H9 (cell line): ENCODE data around the gene CRACR2A. TPM values are rescaled to one million over a fixed set of nuclear protein-coding genes. Genes with fewer than 3 reads are reported as not detected.

Experiments used
- DNase-seq: peaks from one replicate; pipeline ENCODE4 v3.0.0-alpha.2; 2017
- H2AFZ ChIP-seq: one replicate; pipeline ENCODE4 v1.6.1; 2013; ENCODE audit warnings: mild to moderate bottlenecking, low read length, control low read depth, moderate library complexity
- H2AK5ac ChIP-seq: 2 replicates; pipeline ENCODE4 v1.6.1; 2013; ENCODE audit warnings: low read length, control low read depth, mixed read lengths; ENCODE audit not compliant: insufficient read length
- H2BK120ac ChIP-seq: one replicate; pipeline ENCODE4 v1.6.1; 2013; ENCODE audit warnings: low read depth, mild to moderate bottlenecking, low read length, control low read depth, inconsistent platforms; ENCODE audit not compliant: poor library complexity, severe bottlenecking
- H2BK12ac ChIP-seq: 2 replicates; pipeline ENCODE4 v1.6.1; 2013; ENCODE audit warnings: low read length, control low read depth, mixed read lengths, low read depth; ENCODE audit not compliant: insufficient read length
- H2BK15ac ChIP-seq: 2 replicates; pipeline ENCODE4 v1.6.1; 2013; ENCODE audit warnings: low read depth, low read length, control low read depth
- H2BK20ac ChIP-seq: one replicate; pipeline ENCODE4 v1.6.1; 2013; ENCODE audit warnings: low read depth, mild to moderate bottlenecking, low read length, control low read depth, inconsistent platforms; ENCODE audit not compliant: poor library complexity, severe bottlenecking
- H2BK5ac ChIP-seq: 2 replicates; pipeline ENCODE4 v1.6.1; 2013; ENCODE audit warnings: low read length, control low read depth, mixed read lengths; ENCODE audit not compliant: insufficient read length
- H3K14ac ChIP-seq: 2 replicates; pipeline ENCODE4 v1.6.1; 2013; ENCODE audit warnings: low read length, control low read depth; ENCODE audit not compliant: insufficient read depth
- H3K18ac ChIP-seq: 2 replicates; pipeline ENCODE4 v1.6.1; 2013; ENCODE audit warnings: low read depth, mild to moderate bottlenecking, mixed read lengths, low read length, control low read depth; ENCODE audit not compliant: insufficient read length
- H3K23ac ChIP-seq: 2 replicates; pipeline ENCODE4 v1.6.1; 2013; ENCODE audit warnings: low read length, control low read depth, mixed read lengths, low read depth; ENCODE audit not compliant: insufficient read length
- H3K23me2 ChIP-seq: 2 replicates; pipeline ENCODE4 v1.6.1; 2013; ENCODE audit warnings: low read depth, mild to moderate bottlenecking, mixed read lengths, low read length, control low read depth; ENCODE audit not compliant: insufficient read length, poor library complexity, severe bottlenecking
- H3K27ac ChIP-seq: 2 replicates; pipeline ENCODE4 v1.5.1; 2013; ENCODE audit warnings: low read length, control low read depth, mixed read lengths, low read depth; ENCODE audit not compliant: insufficient read length
- H3K27me3 ChIP-seq: 2 replicates; pipeline ENCODE4 v1.6.1; 2013; ENCODE audit warnings: low read length, control low read depth, inconsistent platforms; ENCODE audit not compliant: insufficient read depth
- H3K4ac ChIP-seq: 2 replicates; pipeline ENCODE4 v1.6.1; 2013; ENCODE audit warnings: low read depth, mild to moderate bottlenecking, control low read depth, inconsistent platforms, low read length, moderate library complexity
- H3K4me1 ChIP-seq: 2 replicates; pipeline ENCODE4 v1.6.1; 2013; ENCODE audit warnings: low read length, control low read depth, inconsistent platforms; ENCODE audit not compliant: insufficient read depth
- H3K4me2 ChIP-seq: 2 replicates; pipeline ENCODE4 v1.6.1; 2013; ENCODE audit warnings: low read length, control low read depth, mixed read lengths; ENCODE audit not compliant: insufficient read length, insufficient read depth
- H3K56ac ChIP-seq: 2 replicates; pipeline ENCODE4 v1.6.1; 2013; ENCODE audit warnings: low read depth, mild to moderate bottlenecking, mixed read lengths, low read length, control low read depth; ENCODE audit not compliant: insufficient read length
- H3K79me1 ChIP-seq: 2 replicates; pipeline ENCODE4 v1.6.1; 2013; ENCODE audit warnings: low read depth, mild to moderate bottlenecking, moderate library complexity, low read length, control low read depth, inconsistent platforms; ENCODE audit not compliant: insufficient read depth, poor library complexity, severe bottlenecking
- H3K79me2 ChIP-seq: 2 replicates; pipeline ENCODE4 v1.6.1; 2013; ENCODE audit warnings: low read length, control low read depth, inconsistent platforms; ENCODE audit not compliant: insufficient read depth
- H3K9ac ChIP-seq: 2 replicates; pipeline ENCODE4 v1.6.1; 2013; ENCODE audit warnings: low read length, control low read depth, mixed read lengths; ENCODE audit not compliant: insufficient read length; ENCODE audit errors: extremely low read depth
- H3K9me3 ChIP-seq: one replicate; pipeline ENCODE4 v1.6.1; 2013; ENCODE audit warnings: low read depth, low read length, inconsistent platforms; ENCODE audit not compliant: control insufficient read depth
- H3T11ph ChIP-seq: one replicate; pipeline ENCODE4 v1.6.1; 2013; ENCODE audit warnings: mild to moderate bottlenecking, low read length, control low read depth, inconsistent platforms
- H4K20me1 ChIP-seq: one replicate; pipeline ENCODE4 v1.6.1; 2013; ENCODE audit not compliant: control insufficient read depth, insufficient read length, insufficient read depth
- H4K5ac ChIP-seq: 2 replicates; pipeline ENCODE4 v1.6.1; 2013; ENCODE audit warnings: low read depth, mild to moderate bottlenecking, mixed read lengths, low read length, control low read depth; ENCODE audit not compliant: insufficient read length
- H4K8ac ChIP-seq: replicated peaks from 2 replicates; pipeline ENCODE4 v1.6.1; 2013; ENCODE audit warnings: low read length, control low read depth, mixed read lengths, low read depth; ENCODE audit not compliant: insufficient read length
- H4K91ac ChIP-seq: 2 replicates; pipeline ENCODE4 v1.6.1; 2013; ENCODE audit warnings: low read depth, mild to moderate bottlenecking, moderate library complexity, mixed read lengths, low read length, control low read depth; ENCODE audit not compliant: insufficient read length
- H3K27ac Mint-ChIP-seq, 3 experiments: 2 replicates in 2 of 3; 3 replicates in 1 of 3; pipeline ENCODE4 v1.8.0; 2020 to 2021; ENCODE audit warnings: mixed read lengths in 3 of 3, mild to moderate bottlenecking in 1 of 3, moderate library complexity in 1 of 3
- H3K27me3 Mint-ChIP-seq: 2 replicates; pipeline ENCODE4 v1.8.0; 2021; ENCODE audit warnings: low read depth, mild to moderate bottlenecking, moderate library complexity, mixed read lengths
- H3K36me3 Mint-ChIP-seq, 3 experiments: 2 replicates in 2 of 3; 3 replicates in 1 of 3; pipeline ENCODE4 v1.8.0; 2020 to 2021; ENCODE audit warnings: low read depth in 3 of 3, mixed read lengths in 3 of 3; ENCODE audit not compliant: insufficient read depth in 1 of 3
- H3K4me1 Mint-ChIP-seq, 2 experiments: 2 replicates each; pipeline ENCODE4 v1.8.0; 2020; ENCODE audit warnings: mixed read lengths in 2 of 2
- H3K4me3 Mint-ChIP-seq, 2 experiments: 2 replicates in 1 of 2; 3 replicates in 1 of 2; pipeline ENCODE4 v1.8.0; 2020 to 2021; ENCODE audit warnings: mild to moderate bottlenecking in 2 of 2, mixed read lengths in 2 of 2, moderate library complexity in 1 of 2
- H3K9me3 Mint-ChIP-seq, 2 experiments: 2 replicates in 1 of 2; 3 replicates in 1 of 2; pipeline ENCODE4 v1.8.0; 2020; ENCODE audit warnings: mild to moderate bottlenecking in 2 of 2, mixed read lengths in 2 of 2, moderate library complexity in 1 of 2
- CTCF ChIP-seq: fragments of 200-600 bp; sonication (generic); conservative IDR thresholded peaks from 3 replicates; pipeline ENCODE4 v1.8.0; 2021; ENCODE audit warnings: antibody characterized with exemption, mild to moderate bottlenecking
- WGBS: extraction: QIAGEN DNeasy Blood & Tissue Kit; methylation state at CpG from one replicate; pipeline ENCODE4 v1.1.7; 2013; ENCODE audit warnings: missing lambda C conversion rate, low lambda C conversion rate, mixed read lengths; ENCODE audit not compliant: insufficient read length; ENCODE audit errors: extremely low coverage; 5-methylcytosine and 5-hydroxymethylcytosine counted together
- total RNA-seq: library from RNA; stranded (reverse); gene quantifications from 2 replicates; pipeline ENCODE4 v1.2.1, GENCODE V29; 2021

Gene CRACR2A
- total RNA-seq, 1 experiment from 2014 or later = 2.0 TPM

- Histone ChIP-seq H2BK12ac (no peak overlapping the region), H2AFZ (no peak overlapping the region), H3K9me3 (no peaks in the 10 kb centered on the region), H4K20me1 (no peaks in the 10 kb centered on the region), H4K91ac (no peak overlapping the region), H4K5ac (no peak overlapping the region), H3K23ac (no peak overlapping the region), H3K9ac (no peak overlapping the region), H2AK5ac (no peak overlapping the region), H2BK5ac (no peak overlapping the region), H4K8ac (no peak overlapping the region), H2BK120ac (no peak overlapping the region), H3K18ac (no peak overlapping the region), H3K56ac (no peak overlapping the region), H3K27ac (no peak overlapping the region), H2BK20ac (no peak overlapping the region), H3K14ac (no peak overlapping the region), H3K4ac (no peak overlapping the region), H3K4me1 (no peaks in the 10 kb centered on the region), H2BK15ac (no peak overlapping the region), H3K79me1 (no peaks in the 10 kb centered on the region), H3K79me2 (no peaks in the 10 kb centered on the region), H3K23me2 (no peaks in the 10 kb centered on the region), H3K27me3 (no peaks in the 10 kb centered on the region), H3T11ph (no peak overlapping the region), H3K4me2 (no peak overlapping the region)
- Mint-ChIP-seq H3K27me3 (no peaks in the 10 kb centered on the region; the same call in 1 of the 2 replicates), H3K4me1 (no peaks in the 10 kb centered on the region), H3K4me3 (no peak overlapping the region), H3K9me3 (peaks cover 0 to 3% of the 10 kb centered on the region in 2 experiments; a peak in 2 of 5 replicates), H3K36me3 (no peaks in the 10 kb centered on the region), H3K27ac (no peak overlapping the region)
- DNase-seq = no peak
- no CpG with 5 or more reads among the region's 1 CpG for WGBS
- no peak for TF ChIP-seq CTCF
These were observed 67.1 kb downstream of the CRACR2A start for GRCh38 chr12:3685830-3686229.
